Neural cell (in vitro differentiated cells): Measurements from ENCODE around the gene PLD6. TPM values are rescaled to one million over a fixed set of nuclear protein-coding genes. Genes with fewer than 3 reads are reported as not detected.

ENCODE experiments used
- H2AFZ ChIP-seq: fragments of 200-600, 300-800 bp; sonication (generic), shearing (Covaris generic); 2 replicates; pipeline ENCODE4 v1.6.0; 2014; ENCODE audit warnings: low read depth, mild to moderate bottlenecking, antibody characterized with exemption, low read length, moderate library complexity
- H3F3A ChIP-seq: fragments of 200-600 bp; shearing (Covaris generic); 2 replicates; pipeline ENCODE4 v1.6.1; 2016; ENCODE audit warnings: mild to moderate bottlenecking, moderate library complexity, mixed read lengths, antibody characterized with exemption, low read length; ENCODE audit not compliant: insufficient read depth, poor library complexity, severe bottlenecking
- H3K27ac ChIP-seq: fragments of 200-600, 300-800 bp; sonication (generic), shearing (Covaris generic); 2 replicates; pipeline ENCODE4 v1.5.1; 2014; ENCODE audit warnings: mild to moderate bottlenecking, low read length, moderate library complexity
- H3K27me3 ChIP-seq: fragments of 300-800, 200-600 bp; sonication (generic), shearing (Covaris generic); 2 replicates; pipeline ENCODE4 v1.6.0; 2014; ENCODE audit warnings: mild to moderate bottlenecking, low read depth, low read length, moderate library complexity; ENCODE audit not compliant: insufficient read depth
- H3K36me3 ChIP-seq: fragments of 300-800, 200-600 bp; sonication (generic), shearing (Covaris generic); 2 replicates; pipeline ENCODE4 v1.5.1; 2014; ENCODE audit warnings: mild to moderate bottlenecking, antibody characterized with exemption, low read length, moderate library complexity; ENCODE audit not compliant: insufficient read depth
- H3K4me2 ChIP-seq: fragments of 300-800, 200-600 bp; sonication (generic), shearing (Covaris generic); 2 replicates; pipeline ENCODE4 v1.6.0; 2014; ENCODE audit warnings: mild to moderate bottlenecking, low read length
- H3K4me3 ChIP-seq: fragments of 300-800, 200-600 bp; sonication (generic), shearing (Covaris generic); 2 replicates; pipeline ENCODE4 v1.5.1; 2014; ENCODE audit warnings: mild to moderate bottlenecking, low read length, moderate library complexity
- H3K79me2 ChIP-seq: fragments of 200-600 bp; shearing (Covaris generic); replicated peaks from 2 replicates; pipeline ENCODE4 v1.6.0; 2014; ENCODE audit warnings: mild to moderate bottlenecking, low read length, moderate library complexity; ENCODE audit not compliant: insufficient read depth
- H3K9ac ChIP-seq: fragments of 300-800, 200-600 bp; sonication (generic), shearing (Covaris generic); 2 replicates; pipeline ENCODE4 v1.6.1; 2016; ENCODE audit warnings: mild to moderate bottlenecking, low read length, mixed read lengths
- H3K9me2 ChIP-seq: fragments of 200-600 bp; shearing (Covaris generic); 2 replicates; pipeline ENCODE4 v1.6.1; 2016; ENCODE audit warnings: mild to moderate bottlenecking, low read length, mixed read lengths; ENCODE audit not compliant: insufficient read depth
- H3K9me3 ChIP-seq: fragments of 200-600, 300-800 bp; sonication (generic), shearing (Covaris generic); 2 replicates; pipeline ENCODE4 v1.6.1; 2016; ENCODE audit warnings: mild to moderate bottlenecking, mixed run types, low read length, moderate library complexity, mixed read lengths
- H4K20me1 ChIP-seq: fragments of 200-600 bp; shearing (Covaris generic); 2 replicates; pipeline ENCODE4 v1.6.1; 2016; ENCODE audit warnings: mild to moderate bottlenecking, mixed run types; ENCODE audit not compliant: insufficient read depth
- EP300 ChIP-seq: fragments of 450-650 bp; conservative IDR thresholded peaks from 2 replicates; pipeline ENCODE4 v1.6.1; 2014; ENCODE audit warnings: antibody characterized with exemption, mild to moderate bottlenecking, moderate library complexity; ENCODE audit not compliant: poor library complexity, severe bottlenecking
- EZH2 ChIP-seq: fragments of 200-600, 300-800 bp; shearing (Covaris generic), sonication (generic); IDR thresholded peaks from 2 replicates; pipeline ENCODE4 v1.6.1; 2014; ENCODE audit warnings: antibody characterized with exemption, low read length, borderline replicate concordance, mild to moderate bottlenecking; ENCODE audit not compliant: insufficient read depth, poor library complexity, severe bottlenecking
- MXI1 ChIP-seq: fragments of 450-650 bp; conservative IDR thresholded peaks from 2 replicates; pipeline ENCODE4 v1.6.1; 2014; ENCODE audit warnings: antibody characterized with exemption, mild to moderate bottlenecking; ENCODE audit not compliant: poor library complexity, severe bottlenecking
- POLR2AphosphoS5 ChIP-seq: IDR thresholded peaks from 2 replicates; pipeline ENCODE4 v1.6.1; 2012
- RAD21 ChIP-seq: fragments of 450-650 bp; conservative IDR thresholded peaks from 2 replicates; pipeline ENCODE4 v1.6.1; 2014; ENCODE audit warnings: antibody characterized with exemption, mild to moderate bottlenecking, moderate library complexity
- SMC3 ChIP-seq: fragments of 450-650 bp; conservative IDR thresholded peaks from 2 replicates; pipeline ENCODE4 v1.6.1; 2014; ENCODE audit warnings: antibody characterized with exemption, mild to moderate bottlenecking, moderate library complexity; ENCODE audit not compliant: poor library complexity
- TAF1 ChIP-seq: IDR thresholded peaks from 2 replicates; pipeline ENCODE4 v1.6.1; 2012; ENCODE audit warnings: low read depth
- polyA plus RNA-seq: library from polyadenylated mRNA; depleted of rRNA; stranded (reverse); fragments of >200 nt; gene quantifications from 2 replicates; pipeline ENCODE4 v1.2.3, GENCODE V29; 2014
- TF ChIP-seq, protein P1 (sequence below): fragments of 450-650 bp; IDR thresholded peaks from 2 replicates; pipeline ENCODE4 v1.5.1; 2014; ENCODE audit warnings: antibody characterized with exemption, mild to moderate bottlenecking, moderate library complexity; ENCODE audit not compliant: poor library complexity, severe bottlenecking
- TF ChIP-seq, protein P2 (sequence below): IDR thresholded peaks from 2 replicates; pipeline ENCODE4 v1.6.1; 2012; ENCODE audit warnings: borderline replicate concordance

Gene PLD6
- polyA plus RNA-seq, 1 donor from 2014 or later = 2.0 TPM

DNA sequence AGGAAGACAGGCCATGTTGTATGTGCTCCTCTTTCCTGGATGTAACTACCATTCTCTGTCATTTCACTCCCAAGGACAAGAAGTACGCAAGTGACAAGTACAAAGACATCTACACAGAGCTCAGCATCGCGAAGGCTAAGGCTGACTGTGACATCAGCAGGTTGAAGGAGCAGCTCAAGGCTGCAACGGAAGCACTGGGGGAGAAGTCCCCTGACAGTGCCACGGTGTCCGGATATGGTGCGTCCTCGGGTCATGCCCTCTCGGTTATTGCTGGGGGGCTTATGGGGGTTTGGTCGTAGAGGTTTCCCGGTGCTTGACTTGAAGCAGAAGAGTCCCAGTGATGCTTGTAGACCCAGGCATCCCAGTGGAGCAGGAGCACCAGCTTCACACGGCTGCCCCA lies 29.0 kb downstream of the PLD6 start:
- no peak overlapping the region for H2AFZ ChIP-seq
- peaks cover 10% of the 10 kb centered on the region for H3K36me3 ChIP-seq
- H3K9me3 ChIP-seq = no peaks in the 10 kb centered on the region
- no peaks in the 10 kb centered on the region for H4K20me1 ChIP-seq
- H3K79me2 ChIP-seq = no peaks in the 10 kb centered on the region
- H3K9ac ChIP-seq = no peak overlapping the region
- H3K9me2 ChIP-seq = no peaks in the 10 kb centered on the region
- no peaks in the 10 kb centered on the region for H3K27me3 ChIP-seq
- TF ChIP-seq RAD21 (no peak), POLR2AphosphoS5 (no peak), EP300 (no peak)
- TF ChIP-seq, protein P1, sequence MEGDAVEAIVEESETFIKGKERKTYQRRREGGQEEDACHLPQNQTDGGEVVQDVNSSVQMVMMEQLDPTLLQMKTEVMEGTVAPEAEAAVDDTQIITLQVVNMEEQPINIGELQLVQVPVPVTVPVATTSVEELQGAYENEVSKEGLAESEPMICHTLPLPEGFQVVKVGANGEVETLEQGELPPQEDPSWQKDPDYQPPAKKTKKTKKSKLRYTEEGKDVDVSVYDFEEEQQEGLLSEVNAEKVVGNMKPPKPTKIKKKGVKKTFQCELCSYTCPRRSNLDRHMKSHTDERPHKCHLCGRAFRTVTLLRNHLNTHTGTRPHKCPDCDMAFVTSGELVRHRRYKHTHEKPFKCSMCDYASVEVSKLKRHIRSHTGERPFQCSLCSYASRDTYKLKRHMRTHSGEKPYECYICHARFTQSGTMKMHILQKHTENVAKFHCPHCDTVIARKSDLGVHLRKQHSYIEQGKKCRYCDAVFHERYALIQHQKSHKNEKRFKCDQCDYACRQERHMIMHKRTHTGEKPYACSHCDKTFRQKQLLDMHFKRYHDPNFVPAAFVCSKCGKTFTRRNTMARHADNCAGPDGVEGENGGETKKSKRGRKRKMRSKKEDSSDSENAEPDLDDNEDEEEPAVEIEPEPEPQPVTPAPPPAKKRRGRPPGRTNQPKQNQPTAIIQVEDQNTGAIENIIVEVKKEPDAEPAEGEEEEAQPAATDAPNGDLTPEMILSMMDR = no peak
- no peaks in the 10 kb centered on the region for H3F3A ChIP-seq
- H3K4me3 ChIP-seq = no peak overlapping the region
- no peak overlapping the region for H3K4me2 ChIP-seq
- no peak overlapping the region for H3K27ac ChIP-seq

DNA sequence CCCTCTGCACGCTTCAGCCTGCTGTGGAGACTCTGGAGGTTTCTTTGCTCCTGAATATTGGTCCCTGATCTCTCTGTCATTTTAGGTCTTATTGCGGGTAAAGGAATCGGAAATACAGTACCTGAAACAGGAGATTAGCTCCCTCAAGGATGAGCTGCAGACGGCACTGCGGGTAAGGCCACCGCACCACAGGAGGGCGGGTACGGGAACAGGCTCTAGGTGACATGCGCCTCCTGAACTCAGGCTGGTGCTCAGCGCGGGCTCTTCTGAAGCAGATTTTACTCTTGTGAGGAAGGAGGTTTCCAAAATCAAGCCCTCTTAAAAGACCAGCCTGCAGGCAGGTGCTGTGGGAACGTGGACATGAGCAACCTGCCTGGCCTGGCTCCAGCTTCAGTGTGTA lies 29.8 kb downstream of the PLD6 start:
- Histone ChIP-seq H3F3A (no peaks in the 10 kb centered on the region), H3K79me2 (no peaks in the 10 kb centered on the region), H4K20me1 (no peaks in the 10 kb centered on the region), H3K9ac (no peak overlapping the region), H3K9me2 (no peaks in the 10 kb centered on the region), H3K9me3 (no peaks in the 10 kb centered on the region), H3K27ac (no peak overlapping the region), H3K36me3 (peaks cover 1% of the 10 kb centered on the region), H3K4me2 (no peak overlapping the region), H3K4me3 (no peak overlapping the region), H2AFZ (no peak overlapping the region), H3K27me3 (no peaks in the 10 kb centered on the region)
- TF ChIP-seq SMC3 (no peak), POLR2AphosphoS5 (no peak), EP300 (no peak), RAD21 (no peak), EZH2 (no peak), MXI1 (no peak), TAF1 (no peak)
- TF ChIP-seq, protein P1 = no peak
- TF ChIP-seq, protein P2, sequence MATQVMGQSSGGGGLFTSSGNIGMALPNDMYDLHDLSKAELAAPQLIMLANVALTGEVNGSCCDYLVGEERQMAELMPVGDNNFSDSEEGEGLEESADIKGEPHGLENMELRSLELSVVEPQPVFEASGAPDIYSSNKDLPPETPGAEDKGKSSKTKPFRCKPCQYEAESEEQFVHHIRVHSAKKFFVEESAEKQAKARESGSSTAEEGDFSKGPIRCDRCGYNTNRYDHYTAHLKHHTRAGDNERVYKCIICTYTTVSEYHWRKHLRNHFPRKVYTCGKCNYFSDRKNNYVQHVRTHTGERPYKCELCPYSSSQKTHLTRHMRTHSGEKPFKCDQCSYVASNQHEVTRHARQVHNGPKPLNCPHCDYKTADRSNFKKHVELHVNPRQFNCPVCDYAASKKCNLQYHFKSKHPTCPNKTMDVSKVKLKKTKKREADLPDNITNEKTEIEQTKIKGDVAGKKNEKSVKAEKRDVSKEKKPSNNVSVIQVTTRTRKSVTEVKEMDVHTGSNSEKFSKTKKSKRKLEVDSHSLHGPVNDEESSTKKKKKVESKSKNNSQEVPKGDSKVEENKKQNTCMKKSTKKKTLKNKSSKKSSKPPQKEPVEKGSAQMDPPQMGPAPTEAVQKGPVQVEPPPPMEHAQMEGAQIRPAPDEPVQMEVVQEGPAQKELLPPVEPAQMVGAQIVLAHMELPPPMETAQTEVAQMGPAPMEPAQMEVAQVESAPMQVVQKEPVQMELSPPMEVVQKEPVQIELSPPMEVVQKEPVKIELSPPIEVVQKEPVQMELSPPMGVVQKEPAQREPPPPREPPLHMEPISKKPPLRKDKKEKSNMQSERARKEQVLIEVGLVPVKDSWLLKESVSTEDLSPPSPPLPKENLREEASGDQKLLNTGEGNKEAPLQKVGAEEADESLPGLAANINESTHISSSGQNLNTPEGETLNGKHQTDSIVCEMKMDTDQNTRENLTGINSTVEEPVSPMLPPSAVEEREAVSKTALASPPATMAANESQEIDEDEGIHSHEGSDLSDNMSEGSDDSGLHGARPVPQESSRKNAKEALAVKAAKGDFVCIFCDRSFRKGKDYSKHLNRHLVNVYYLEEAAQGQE = no peak
